ENCODE results near the gene BHMT. TPM values are rescaled to one million over a fixed set of nuclear protein-coding genes. Genes with fewer than 3 reads are reported as not detected.
A peak's percentile ranks its signal among the peaks of the same experiment; 100 is the strongest.

Gene BHMT
- total RNA-seq, 3 donors from 2014 or later, result 0.22 to 0.30 TPM; not detected in 1

DNA sequence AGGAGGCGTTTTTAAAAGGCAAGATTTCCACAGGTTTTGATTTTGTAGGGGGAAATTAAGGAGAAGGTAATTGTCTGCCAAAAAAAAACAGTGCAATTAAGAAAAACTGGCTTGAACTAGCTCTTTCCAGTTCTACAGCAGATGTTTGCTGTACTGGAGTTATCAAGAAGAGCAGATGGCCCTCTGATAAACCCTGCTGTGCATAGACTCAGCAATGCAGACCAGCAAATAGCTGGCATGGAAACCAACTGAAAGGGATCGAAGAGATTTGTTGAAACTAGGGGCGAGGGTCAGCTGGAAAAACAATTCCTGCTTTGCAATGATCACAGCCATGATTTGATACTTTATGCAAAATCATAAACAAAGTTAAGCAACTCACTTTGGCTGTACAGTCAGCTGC lies 17.8 kb upstream of the BHMT start:
- H3K4me1 Mint-ChIP-seq (ENCODE audit: low read depth), result no peaks in the 10 kb centered on the region
- DNase-seq (no peak), ATAC-seq (no peak)
- no peaks in the 10 kb centered on the region for H3K36me3 Mint-ChIP-seq (ENCODE audit: insufficient read depth)
- no peaks in the 10 kb centered on the region for H3K9me3 Mint-ChIP-seq
- H3K27me3 Mint-ChIP-seq (ENCODE audit: low read depth), result peaks cover 2% of the 10 kb centered on the region
- no peak overlapping the region for H3K4me3 Mint-ChIP-seq

DNA sequence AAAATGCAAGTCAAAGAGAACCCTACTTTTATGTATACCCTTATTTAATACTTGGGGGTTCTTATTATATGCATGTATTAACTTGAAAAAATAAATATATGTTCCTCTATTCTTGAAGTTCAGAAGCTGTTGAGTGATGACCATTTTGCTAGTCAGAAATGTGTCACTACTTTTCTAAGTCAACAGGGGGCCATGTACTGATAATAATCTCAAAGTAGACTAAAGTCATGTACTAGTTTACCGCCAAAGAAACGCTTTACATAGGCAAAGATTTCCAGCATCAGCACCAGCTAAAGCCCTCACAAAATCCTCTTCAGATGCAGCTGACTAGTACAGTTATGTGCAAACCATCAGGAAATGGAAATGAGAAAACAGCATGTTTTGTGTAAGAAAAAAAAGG lies 5.7 kb upstream of the BHMT start:
- Mint-ChIP-seq H3K27me3 (ENCODE audit: low read depth) (peaks cover 51% of the 10 kb centered on the region), H3K4me1 (ENCODE audit: low read depth) (no peaks in the 10 kb centered on the region), H3K36me3 (ENCODE audit: insufficient read depth) (no peaks in the 10 kb centered on the region), H3K4me3 (no peak overlapping the region), H3K9me3 (no peaks in the 10 kb centered on the region)
- ATAC-seq, result no peak
- DNase-seq, result no peak

DNA sequence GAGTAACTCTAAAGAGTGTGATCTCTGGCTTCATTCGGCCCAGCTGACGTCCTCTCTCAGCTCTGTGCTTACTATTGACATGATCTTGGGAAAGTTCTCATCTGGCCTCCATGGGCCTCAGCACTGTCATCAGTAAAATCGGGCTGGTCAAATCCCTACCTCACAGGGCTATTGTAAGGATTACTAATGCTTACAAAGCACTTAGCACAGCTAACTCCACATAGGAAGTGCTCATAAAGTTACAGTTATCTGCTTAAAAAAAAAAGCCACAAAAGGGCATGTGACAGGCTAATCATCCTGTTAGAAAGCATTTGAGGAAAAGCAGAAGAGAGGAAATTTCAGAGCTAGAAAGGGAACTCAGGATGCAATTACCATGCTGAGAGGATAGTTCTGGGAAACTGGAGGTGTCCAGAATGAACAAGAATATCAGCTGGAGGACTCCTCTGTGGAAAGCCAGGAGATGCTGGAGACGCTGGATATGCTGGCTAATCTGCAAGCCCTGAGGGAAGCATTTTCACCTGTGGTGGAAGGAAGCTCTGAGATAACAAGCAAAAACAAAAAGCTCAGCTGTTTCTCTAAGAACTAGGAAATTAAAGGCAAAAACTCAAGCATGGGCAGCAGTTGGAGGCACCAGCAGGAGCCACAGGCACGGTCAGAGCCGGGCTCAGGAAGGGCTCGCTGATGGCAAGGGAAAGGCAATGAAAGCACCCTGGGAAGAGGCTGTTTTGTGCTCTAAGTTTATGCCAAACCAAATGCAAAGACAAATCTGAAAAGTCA lies 4.4 kb upstream of the BHMT start:
- Mint-ChIP-seq H3K9me3 (no peaks in the 10 kb centered on the region), H3K36me3 (ENCODE audit: insufficient read depth) (no peaks in the 10 kb centered on the region), H3K4me3 (no peak overlapping the region), H3K4me1 (ENCODE audit: low read depth) (no peaks in the 10 kb centered on the region), H3K27me3 (ENCODE audit: low read depth) (peaks cover 64% of the 10 kb centered on the region)
- ATAC-seq (no peak), DNase-seq (no peak)

DNA sequence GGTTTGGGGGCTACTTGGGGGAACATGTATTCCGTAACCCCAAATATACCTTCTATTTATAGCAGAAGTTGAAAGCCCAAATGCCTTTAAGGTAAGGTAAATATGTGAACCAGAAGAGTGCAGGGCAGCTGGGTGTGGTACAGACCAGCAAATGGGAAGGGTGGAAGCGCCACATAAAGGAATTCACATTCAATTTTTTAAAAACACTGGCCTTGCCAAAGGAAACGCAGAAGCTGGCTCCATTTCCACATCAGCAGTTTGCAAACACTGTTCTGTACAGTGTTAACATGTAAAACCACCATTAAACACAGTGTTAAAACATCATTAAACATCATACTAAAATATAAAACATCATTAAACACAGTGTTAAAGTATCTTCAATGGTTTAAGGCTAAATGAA lies 3.5 kb upstream of the BHMT start:
- peaks cover 69% of the 10 kb centered on the region for H3K27me3 Mint-ChIP-seq (ENCODE audit: low read depth)
- DNase-seq (no peak), ATAC-seq (no peak)
- no peaks in the 10 kb centered on the region for H3K4me1 Mint-ChIP-seq (ENCODE audit: low read depth)
- no peaks in the 10 kb centered on the region for H3K9me3 Mint-ChIP-seq
- H3K4me3 Mint-ChIP-seq, result no peak overlapping the region
- H3K36me3 Mint-ChIP-seq (ENCODE audit: insufficient read depth), result no peaks in the 10 kb centered on the region

DNA sequence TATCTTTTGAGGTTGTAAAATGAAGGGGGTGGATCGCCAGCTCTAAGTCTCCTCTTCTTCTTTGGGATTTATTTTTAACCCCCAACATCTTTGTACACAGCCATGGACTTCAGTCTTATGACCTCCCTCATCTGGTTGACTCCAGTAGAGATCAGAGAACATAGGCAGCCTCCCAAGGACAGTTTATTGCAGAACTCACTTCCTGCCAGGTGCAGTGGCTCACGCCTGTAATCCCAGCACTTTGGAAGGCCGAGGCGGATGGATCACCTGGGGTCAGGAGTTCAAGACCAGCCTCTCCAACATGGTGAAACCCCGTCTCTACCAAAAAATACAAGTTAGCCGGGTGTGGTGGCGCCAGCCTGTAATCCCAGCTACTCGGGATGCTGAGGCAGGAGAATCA lies 2.8 kb upstream of the BHMT start:
- Mint-ChIP-seq H3K4me3 (no peak overlapping the region), H3K27me3 (ENCODE audit: low read depth) (peaks cover 69% of the 10 kb centered on the region), H3K36me3 (ENCODE audit: insufficient read depth) (no peaks in the 10 kb centered on the region), H3K4me1 (ENCODE audit: low read depth) (no peaks in the 10 kb centered on the region), H3K9me3 (no peaks in the 10 kb centered on the region)
- DNase-seq (no peak), ATAC-seq (no peak)

DNA sequence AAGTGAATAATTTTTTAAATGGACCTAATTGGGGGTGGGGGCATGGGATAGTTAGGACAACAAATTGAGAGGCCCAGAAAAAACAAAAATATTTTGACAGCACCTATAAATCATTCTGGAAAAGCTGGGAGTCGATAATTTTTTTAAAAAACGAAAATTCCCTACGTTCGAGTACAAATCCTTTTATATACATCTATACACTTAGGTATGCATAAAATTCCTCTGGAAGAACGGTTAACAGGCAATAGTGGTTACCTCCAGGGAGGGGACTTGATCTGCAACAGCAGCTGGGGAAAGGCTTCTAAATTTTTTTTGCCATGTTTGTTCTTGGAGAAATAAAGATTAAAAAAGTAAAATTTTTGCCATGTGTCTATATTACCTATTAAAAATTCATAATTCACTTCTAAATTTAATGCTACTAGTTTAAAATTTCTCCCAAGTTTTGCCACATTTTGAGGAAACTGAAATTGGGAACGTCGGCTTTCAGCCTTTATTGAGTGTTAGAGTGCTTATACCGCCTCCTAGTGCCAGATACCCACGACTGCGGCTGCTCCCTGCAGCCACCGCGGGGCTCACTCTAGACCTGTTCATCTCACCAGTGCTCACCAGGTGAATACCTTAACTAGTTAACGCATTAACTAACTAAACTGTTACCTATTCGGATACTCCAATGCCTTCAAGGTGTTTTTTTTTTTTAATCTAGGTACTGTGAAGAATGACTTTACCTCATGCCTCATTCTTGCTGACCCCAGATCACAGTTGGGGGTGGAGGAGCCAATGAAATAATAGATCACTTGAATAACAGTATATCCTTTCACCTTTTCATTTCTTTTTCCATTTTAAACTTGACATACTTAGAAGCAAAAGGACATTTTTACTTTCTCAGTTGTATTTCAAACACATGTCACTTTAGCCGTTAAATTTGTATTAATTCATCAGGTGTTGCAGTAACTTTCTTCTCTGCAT lies 1.8 kb upstream of the BHMT start:
- Mint-ChIP-seq H3K27me3 (ENCODE audit: low read depth) (peaks cover 66% of the 10 kb centered on the region), H3K4me3 (no peak overlapping the region), H3K4me1 (ENCODE audit: low read depth) (no peaks in the 10 kb centered on the region), H3K36me3 (ENCODE audit: insufficient read depth) (no peaks in the 10 kb centered on the region), H3K9me3 (no peaks in the 10 kb centered on the region)
- peak; percentile 60 to 63 for ATAC-seq
- DNase-seq, result peak; percentile 18

DNA sequence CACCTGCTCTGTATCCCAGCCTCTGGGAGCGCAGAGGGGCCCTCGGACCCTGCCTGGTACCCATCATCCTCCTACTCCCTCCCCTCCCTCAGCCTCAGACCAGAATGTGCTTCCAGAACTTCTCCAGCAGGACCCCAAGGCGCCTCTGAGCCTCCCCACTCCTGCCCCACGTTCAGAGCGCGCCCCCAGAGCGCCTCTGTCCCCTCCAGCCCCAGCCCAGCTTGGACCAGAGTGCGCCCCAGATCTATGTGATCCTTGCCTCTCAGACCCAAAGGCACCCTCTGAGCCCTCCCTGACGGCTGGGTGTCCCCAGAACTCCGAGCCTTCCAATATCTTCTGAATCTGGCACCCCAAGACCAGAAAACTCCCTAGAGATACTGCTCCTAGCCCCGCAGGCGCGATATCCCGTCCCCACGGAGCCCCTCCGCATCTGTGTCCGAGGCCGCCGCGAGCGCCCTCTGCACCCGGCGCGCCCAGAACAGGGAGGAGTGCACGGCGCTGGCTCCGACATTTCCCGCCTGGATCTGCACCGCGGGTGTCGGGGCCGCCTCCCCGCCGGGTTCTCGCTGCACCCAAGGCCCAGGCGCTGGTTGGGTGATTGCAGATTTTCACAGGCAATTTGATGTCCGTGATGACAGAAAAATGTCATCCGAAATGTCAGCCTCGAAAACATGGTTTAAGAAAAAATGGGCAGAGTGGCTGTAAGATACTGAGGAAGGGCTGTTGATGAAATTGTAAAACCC lies 522 bp downstream of the BHMT start:
- Mint-ChIP-seq H3K4me1 (ENCODE audit: low read depth) (no peaks in the 10 kb centered on the region), H3K9me3 (no peaks in the 10 kb centered on the region), H3K36me3 (ENCODE audit: insufficient read depth) (no peaks in the 10 kb centered on the region), H3K27me3 (ENCODE audit: low read depth) (peaks cover 53% of the 10 kb centered on the region), H3K4me3 (no peak overlapping the region)
- no peak for DNase-seq
- peak in 1 of 2 donors; percentile 37 for ATAC-seq

DNA sequence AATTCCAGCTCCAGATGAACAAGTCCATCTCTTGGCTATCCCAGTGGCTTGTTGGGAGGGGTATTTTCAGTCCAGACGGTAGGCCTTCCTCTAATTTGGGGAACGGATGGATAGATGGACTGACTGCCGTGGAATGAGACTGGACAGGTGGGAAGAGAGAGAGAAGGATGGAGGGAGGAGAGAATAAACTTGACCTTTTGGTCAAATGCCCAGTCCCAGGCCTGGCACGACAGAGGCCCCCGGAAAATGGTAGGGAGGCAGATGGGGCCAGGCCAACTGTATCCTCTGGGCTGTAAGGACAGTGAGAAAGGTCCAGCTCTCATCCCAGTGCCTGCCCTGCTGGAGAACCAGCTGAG lies 1.1 kb downstream of the BHMT start:
- H3K36me3 Mint-ChIP-seq (ENCODE audit: insufficient read depth), result no peaks in the 10 kb centered on the region
- no peak overlapping the region for H3K4me3 Mint-ChIP-seq
- H3K9me3 Mint-ChIP-seq, result no peaks in the 10 kb centered on the region
- DNase-seq (no peak), ATAC-seq (no peak)
- no peaks in the 10 kb centered on the region for H3K4me1 Mint-ChIP-seq (ENCODE audit: low read depth)
- H3K27me3 Mint-ChIP-seq (ENCODE audit: low read depth), result peaks cover 49% of the 10 kb centered on the region

DNA sequence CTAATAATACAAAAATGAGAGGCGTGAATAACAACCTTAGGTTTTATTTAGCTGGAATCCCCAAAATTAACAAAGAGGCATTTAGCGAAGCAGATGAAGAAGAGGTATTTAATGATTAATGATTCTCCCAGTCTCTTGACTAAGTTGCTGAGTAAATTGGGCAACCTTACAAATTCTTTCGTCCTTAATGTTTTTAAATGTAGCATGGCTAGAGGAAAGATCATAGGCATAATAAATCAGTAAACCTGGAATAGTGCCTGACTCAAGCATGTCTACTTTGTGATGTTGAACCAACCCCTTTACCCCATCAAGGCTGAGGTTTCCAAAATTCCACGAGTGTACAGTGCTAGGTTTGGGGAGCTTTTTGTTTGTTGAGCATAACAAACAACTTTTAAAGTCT lies 7.9 kb downstream of the BHMT start:
- no peak for DNase-seq
- H3K27me3 Mint-ChIP-seq (ENCODE audit: low read depth), result peaks cover 3% of the 10 kb centered on the region
- H3K4me3 Mint-ChIP-seq, result no peak overlapping the region
- no peaks in the 10 kb centered on the region for H3K36me3 Mint-ChIP-seq (ENCODE audit: insufficient read depth)
- H3K9me3 Mint-ChIP-seq, result no peaks in the 10 kb centered on the region
- no peak for ATAC-seq
- no peaks in the 10 kb centered on the region for H3K4me1 Mint-ChIP-seq (ENCODE audit: low read depth)

DNA sequence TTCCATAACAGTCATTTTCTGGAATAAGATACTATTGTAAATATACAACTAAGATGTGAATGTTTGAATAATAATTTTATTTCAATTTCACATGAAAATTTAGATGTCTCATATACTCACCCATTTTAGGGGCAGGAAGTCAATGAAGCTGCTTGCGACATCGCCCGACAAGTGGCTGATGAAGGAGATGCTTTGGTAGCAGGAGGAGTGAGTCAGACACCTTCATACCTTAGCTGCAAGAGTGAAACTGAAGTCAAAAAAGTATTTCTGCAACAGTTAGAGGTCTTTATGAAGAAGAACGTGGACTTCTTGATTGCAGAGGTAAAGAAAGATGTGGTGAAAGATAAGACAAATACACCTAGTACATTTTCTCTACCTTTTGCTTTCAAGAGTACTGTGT lies 8.6 kb downstream of the BHMT start:
- DNase-seq (no peak), ATAC-seq (no peak)
- H3K9me3 Mint-ChIP-seq, result no peaks in the 10 kb centered on the region
- no peaks in the 10 kb centered on the region for H3K36me3 Mint-ChIP-seq (ENCODE audit: insufficient read depth)
- H3K4me3 Mint-ChIP-seq, result no peak overlapping the region
- peaks cover 3% of the 10 kb centered on the region for H3K27me3 Mint-ChIP-seq (ENCODE audit: low read depth)
- no peaks in the 10 kb centered on the region for H3K4me1 Mint-ChIP-seq (ENCODE audit: low read depth)

DNA sequence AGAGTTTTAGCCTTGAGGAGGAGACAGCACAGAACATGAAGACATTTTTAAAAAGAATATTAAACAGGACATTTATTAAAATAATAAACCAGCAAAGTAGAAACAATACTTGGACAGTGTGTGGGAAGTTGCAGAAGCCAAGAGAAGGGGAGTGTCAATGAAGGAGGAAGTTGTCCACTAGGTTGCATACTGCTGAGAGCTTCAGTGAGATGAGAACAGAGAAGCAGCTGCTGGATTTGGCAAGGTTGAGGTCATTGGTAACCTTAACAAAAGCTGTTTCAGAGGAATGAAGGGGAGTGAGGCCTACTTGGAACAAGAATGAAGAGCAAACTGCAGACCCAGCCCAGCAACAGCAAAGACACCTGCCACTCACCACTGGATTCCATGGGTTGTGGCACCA lies 11.4 kb downstream of the BHMT start:
- H3K27me3 Mint-ChIP-seq (ENCODE audit: low read depth), result peaks cover 3% of the 10 kb centered on the region
- H3K4me1 Mint-ChIP-seq (ENCODE audit: low read depth), result no peaks in the 10 kb centered on the region
- H3K36me3 Mint-ChIP-seq (ENCODE audit: insufficient read depth), result no peaks in the 10 kb centered on the region
- ATAC-seq (no peak), DNase-seq (no peak)
- H3K4me3 Mint-ChIP-seq, result no peak overlapping the region
- no peaks in the 10 kb centered on the region for H3K9me3 Mint-ChIP-seq

DNA sequence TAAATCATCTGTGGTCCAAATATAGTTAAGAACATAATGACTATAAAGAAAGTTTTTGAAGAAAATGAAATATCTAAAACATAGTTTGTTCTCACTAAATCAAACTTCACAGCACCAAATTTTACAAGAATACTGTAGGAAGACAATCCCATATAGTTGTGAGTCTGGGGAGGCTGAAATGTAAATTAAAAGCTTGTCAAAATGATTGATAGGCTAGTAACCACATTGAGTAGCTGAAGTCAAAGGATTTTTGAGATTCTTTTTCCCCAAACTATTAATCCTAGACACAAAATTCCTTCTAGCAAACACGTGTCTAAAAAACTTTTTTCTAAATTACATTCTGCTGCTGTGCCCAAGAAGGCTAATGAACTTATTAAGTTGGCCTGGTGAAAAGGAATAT lies 13.0 kb downstream of the BHMT start:
- Mint-ChIP-seq H3K4me3 (no peak overlapping the region), H3K27me3 (ENCODE audit: low read depth) (no peaks in the 10 kb centered on the region), H3K9me3 (no peaks in the 10 kb centered on the region), H3K36me3 (ENCODE audit: insufficient read depth) (no peaks in the 10 kb centered on the region), H3K4me1 (ENCODE audit: low read depth) (no peaks in the 10 kb centered on the region)
- no peak for ATAC-seq
- no peak for DNase-seq

DNA sequence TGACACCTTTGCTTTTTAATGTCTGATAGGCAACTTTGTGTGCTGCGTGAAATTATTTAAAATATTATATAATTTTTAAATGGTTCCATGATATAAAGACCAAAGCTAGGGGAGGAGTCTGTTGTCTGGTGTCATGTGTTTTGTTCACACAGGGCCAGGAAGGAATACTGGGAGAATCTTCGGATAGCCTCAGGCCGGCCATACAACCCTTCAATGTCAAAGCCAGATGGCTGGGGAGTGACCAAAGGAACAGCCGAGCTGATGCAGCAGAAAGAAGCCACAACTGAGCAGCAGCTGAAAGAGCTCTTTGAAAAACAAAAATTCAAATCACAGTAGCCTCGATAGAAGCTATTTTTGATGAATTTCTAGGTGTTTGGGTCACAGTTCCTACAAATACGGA lies 19.2 kb downstream of the BHMT start:
- ATAC-seq (no peak), DNase-seq (no peak)
- Mint-ChIP-seq H3K27me3 (ENCODE audit: low read depth) (peaks cover 3% of the 10 kb centered on the region), H3K9me3 (no peaks in the 10 kb centered on the region), H3K4me1 (ENCODE audit: low read depth) (peaks cover 10% of the 10 kb centered on the region), H3K36me3 (ENCODE audit: insufficient read depth) (no peaks in the 10 kb centered on the region), H3K4me3 (no peak overlapping the region)

DNA sequence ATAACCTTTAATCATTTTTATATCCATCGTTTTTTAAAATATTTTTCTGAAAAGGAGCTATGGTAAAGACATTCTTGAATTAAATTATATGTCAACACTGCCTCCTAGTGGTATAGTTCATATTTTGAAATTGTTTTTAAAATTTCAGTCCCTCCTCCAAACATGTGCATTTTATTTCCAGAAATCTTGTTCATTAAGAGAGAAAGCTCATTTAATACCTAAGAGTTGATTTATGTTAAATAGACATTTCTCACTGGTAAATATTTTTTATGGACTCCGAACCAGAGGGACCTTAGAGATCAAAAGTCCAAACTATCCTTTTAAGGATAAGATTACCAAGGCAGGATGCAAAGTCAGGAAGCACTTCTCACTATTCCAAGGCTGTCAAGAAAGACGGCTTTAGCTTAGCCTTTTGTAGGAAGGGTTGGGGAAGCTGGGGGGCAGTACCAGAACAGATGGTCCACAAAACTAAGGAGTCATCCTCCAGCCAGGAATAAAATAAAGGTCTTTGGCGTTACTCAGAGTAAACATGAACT lies 21.6 kb downstream of the BHMT start:
- Mint-ChIP-seq H3K9me3 (no peaks in the 10 kb centered on the region), H3K4me3 (peak overlapping the region; percentile 77), H3K27me3 (ENCODE audit: low read depth) (peaks cover 3% of the 10 kb centered on the region), H3K36me3 (ENCODE audit: insufficient read depth) (no peaks in the 10 kb centered on the region), H3K4me1 (ENCODE audit: low read depth) (peaks cover 10% of the 10 kb centered on the region)
- DNase-seq, result no peak
- peak in 1 of 2 donors; percentile 60 for ATAC-seq
